ENCODE measurements around the gene RPL6. TPM values are rescaled to one million over a fixed set of nuclear protein-coding genes. Genes with fewer than 3 reads are reported as not detected.
"Not testable (repeated sequence)": the region's sequence is repeated elsewhere in the genome, so short reads cannot be mapped to it uniquely, and the experiment has no call there.

Gene RPL6
- polyA plus RNA-seq, 3 donors = 1,347 to 3,206 (median 1,977) TPM

- 51 to 58% (median 53%) methylated on average over 5 of the region's 5 CpGs for WGBS, 3 donors
- no peak overlapping the region for H3K27ac ChIP-seq (ENCODE audit: low read depth, low read length)
Measured at GRCh38 chr12:112422531-112422930, 13.1 kb upstream of the RPL6 start.

- no peak overlapping the region for H3K27ac ChIP-seq (ENCODE audit: low read depth, low read length)
- WGBS, 3 donors = 93 to 95% (median 94%) methylated on average over 1 of the region's 1 CpG
Measured at GRCh38 chr12:112421363-112421762, 12.0 kb upstream of the RPL6 start.

- WGBS, 3 donors = 45 to 80% (median 77%) methylated on average over 3 of the region's 3 CpGs
Measured at GRCh38 chr12:112420740-112421139, 11.3 kb upstream of the RPL6 start.

GRCh38 chr12:112419297-112420133 lies 10.1 kb upstream of the RPL6 start:
- WGBS, 3 donors = 3 to 4% (median 4%) methylated on average over 28 to 31 of the region's 31 CpGs
- H3K27ac ChIP-seq (ENCODE audit: low read depth, low read length) = peak overlapping the region; percentile 96

More at GRCh38 chr12:112420740-112421139, 11.3 kb upstream of the RPL6 start:
- H3K27ac ChIP-seq (ENCODE audit: low read depth, low read length) = no peak overlapping the region

- WGBS, 3 donors = 0 to 1% (median 1%) methylated on average over 43 to 79 of the region's 89 CpGs
- H3K27ac ChIP-seq (ENCODE audit: low read depth, low read length) = peak within 1 kb of the TSS; percentile 96
Measured at GRCh38 chr12:112418608-112419296, 9.3 kb upstream of the RPL6 start, which contains the start of gene PTPN11. PTPN11 (plus strand) TSS chr12:112418947; CDS start chr12:112419112, 165 bp downstream.

GRCh38 chr12:112418273-112418607 lies 8.8 kb upstream of the RPL6 start:
- peak overlapping the region; percentile 96 for H3K27ac ChIP-seq (ENCODE audit: low read depth, low read length)
- 1 to 2% (median 2%) methylated on average over 18 of the region's 18 CpGs for WGBS, 3 donors

- WGBS, 3 donors = 86 to 93% (median 87%) methylated on average over 4 of the region's 4 CpGs
- H3K27ac ChIP-seq (ENCODE audit: low read depth, low read length) = not testable (repeated sequence)
Measured at GRCh38 chr12:112415457-112415856, 6.1 kb upstream of the RPL6 start.

- WGBS, 3 donors = 25 to 54% (median 39%) methylated on average over 2 of the region's 2 CpGs
- no peak overlapping the region for H3K27ac ChIP-seq (ENCODE audit: low read depth, low read length)
Measured at GRCh38 chr12:112413855-112414625, 4.6 kb upstream of the RPL6 start.

- H3K27ac ChIP-seq (ENCODE audit: low read depth, low read length) = no peak overlapping the region
Measured at GRCh38 chr12:112409906-112410244, 470 bp upstream of the RPL6 start.

GRCh38 chr12:112408621-112409020 lies 784 bp downstream of the RPL6 start:
- 14 to 20% (median 18%) methylated on average over 5 of the region's 5 CpGs for WGBS, 3 donors
- no peak overlapping the region for H3K27ac ChIP-seq (ENCODE audit: low read depth, low read length)

More at GRCh38 chr12:112409906-112410244, 470 bp upstream of the RPL6 start:
- 95 to 96% (median 95%) methylated on average over 14 of the region's 14 CpGs for WGBS, 3 donors

GRCh38 chr12:112407683-112408082 lies 1.7 kb downstream of the RPL6 start:
- WGBS, 3 donors = 79 to 87% (median 82%) methylated on average over 6 of the region's 6 CpGs
- not testable (repeated sequence) for H3K27ac ChIP-seq (ENCODE audit: low read depth, low read length)

- 79 to 82% (median 80%) methylated on average over 11 of the region's 11 CpGs for WGBS, 3 donors
Measured at GRCh38 chr12:112406519-112407488, 2.6 kb downstream of the RPL6 start.

GRCh38 chr12:112401903-112402498 lies 7.4 kb downstream of the RPL6 start:
- H3K27ac ChIP-seq (ENCODE audit: low read depth, low read length) = no peak overlapping the region
- 52 to 74% (median 64%) methylated on average over 5 of the region's 5 CpGs for WGBS, 3 donors

More at GRCh38 chr12:112406519-112407488, 2.6 kb downstream of the RPL6 start:
- H3K27ac ChIP-seq (ENCODE audit: low read depth, low read length) = no peak overlapping the region

- 88 to 98% (median 94%) methylated on average over 5 of the region's 5 CpGs for WGBS, 3 donors
- H3K27ac ChIP-seq (ENCODE audit: low read depth, low read length) = no peak overlapping the region
Measured at GRCh38 chr12:112401054-112401453, 8.4 kb downstream of the RPL6 start.

GRCh38 chr12:112393328-112393727 lies 16.1 kb downstream of the RPL6 start:
- 50 to 81% (median 80%) methylated on average over 1 of the region's 1 CpG for WGBS, 3 donors
- H3K27ac ChIP-seq (ENCODE audit: low read depth, low read length) = no peak overlapping the region

- WGBS, 3 donors = 78 to 83% (median 79%) methylated on average over 3 of the region's 4 CpGs
- not testable (repeated sequence) for H3K27ac ChIP-seq (ENCODE audit: low read depth, low read length)
Measured at GRCh38 chr12:112389922-112390654, 19.3 kb downstream of the RPL6 start.

- H3K27ac ChIP-seq (ENCODE audit: low read depth, low read length) = no peak overlapping the region
- WGBS, 3 donors = 87 to 92% (median 89%) methylated on average over 4 of the region's 4 CpGs
Measured at GRCh38 chr12:112389228-112389627, 20.2 kb downstream of the RPL6 start.
